ENCODE results near the gene SERPINB6. TPM values are rescaled to one million over a fixed set of nuclear protein-coding genes. Genes with fewer than 3 reads are reported as not detected.

Gene SERPINB6
- total and polyA plus RNA-seq, 9 of the 15 experiments (the other 6 are each of a cell fraction or from before 2014, with no cell fraction given) = 86.6 to 211 (median 143) TPM

GRCh38 chr6:2988426-2989331, 17.3 kb upstream of the SERPINB6 start (continued):
- peak; percentile 73 for TF ChIP-seq HNRNPLL (IDR thresholded peaks at IDR 0.05; ENCODE audit: low read depth, low read length, poor library complexity, severe bottlenecking)
- TF ChIP-seq RBM15 (IDR thresholded peaks at IDR 0.05; ENCODE audit: insufficient read depth, low read length) = no peak
- no peak for TF ChIP-seq EHMT2 (IDR thresholded peaks at IDR 0.05)
- no peak for TF ChIP-seq ZNF280A (IDR thresholded peaks at IDR 0.05; ENCODE audit: low read depth, partially characterized antibody)
- no peak for TF ChIP-seq RBM14 (IDR thresholded peaks at IDR 0.05; ENCODE audit: borderline replicate concordance, insufficient read depth, low read depth, low read length)
- TF ChIP-seq TFAM (CRISPR knock-in tag; conservative IDR thresholded peaks at IDR 0.05) = no peak
- no peak for TF ChIP-seq SRSF9 (IDR thresholded peaks at IDR 0.05; ENCODE audit: borderline replicate concordance, low read depth, low read length)
- no peak for TF ChIP-seq ZNF23 (CRISPR knock-in tag; IDR thresholded peaks at IDR 0.05)
- peak; percentile 19; the same call in 1 of the 2 replicates for TF ChIP-seq ZBED1 (IDR thresholded peaks at IDR 0.05)
- TF ChIP-seq ZNF707 (CRISPR knock-in tag; conservative IDR thresholded peaks at IDR 0.05) = no peak
- peak; percentile 83 for TF ChIP-seq ZNF740 (CRISPR knock-in tag; IDR thresholded peaks at IDR 0.05)
- peak in 1 of 2 experiments; percentile 56; a peak in 1 of 4 replicates for TF ChIP-seq ZNF740 (tag; IDR thresholded peaks at IDR 0.05)
- 0 out of 4 replicates have a peak, but pooled peaks of 1 of the 2 experiments have one; percentile 37 for TF ChIP-seq MLX (CRISPR knock-in tag; conservative IDR thresholded peaks at IDR 0.05)
- TF ChIP-seq CREBBP (IDR thresholded peaks at IDR 0.05; ENCODE audit: low read depth, low read length) = no peak
- TF ChIP-seq NR2F6 (CRISPR knock-in tag; IDR thresholded peaks at IDR 0.05) = no peak
- no peak for TF ChIP-seq RFX1 (IDR thresholded peaks at IDR 0.05)
- TF ChIP-seq POLR2G (IDR thresholded peaks at IDR 0.05; ENCODE audit: low read depth, low read length) = peak; percentile 92
- no peak for TF ChIP-seq BDP1 (IDR thresholded peaks at IDR 0.05; ENCODE audit: insufficient read depth, insufficient read length)
- TF ChIP-seq ZNF785 (CRISPR knock-in tag; IDR thresholded peaks at IDR 0.05) = no peak
- TF ChIP-seq ZZZ3 (IDR thresholded peaks at IDR 0.05) = no peak
- no peak for TF ChIP-seq DNMT1 (IDR thresholded peaks at IDR 0.05)
- peak; percentile 92 for TF ChIP-seq CHD1 (IDR thresholded peaks at IDR 0.05; ENCODE audit: low read length)

All from K562 (cell line).